GM18499 (cell line): ENCODE results near the gene FKBP5.
"Not testable (repeated sequence)": the region's sequence is repeated elsewhere in the genome, so short reads cannot be mapped to it uniquely, and the experiment has no call there.

ENCODE experiments used
- ATAC-seq: cut with Tn5 transposase; IDR thresholded peaks from one replicate; pipeline ENCODE4 v1.9.1; 2021; ENCODE audit warnings: moderate number of reproducible peaks; ENCODE audit not compliant: insufficient read depth, unreplicated experiment

The FKBP5 gene

DNA sequence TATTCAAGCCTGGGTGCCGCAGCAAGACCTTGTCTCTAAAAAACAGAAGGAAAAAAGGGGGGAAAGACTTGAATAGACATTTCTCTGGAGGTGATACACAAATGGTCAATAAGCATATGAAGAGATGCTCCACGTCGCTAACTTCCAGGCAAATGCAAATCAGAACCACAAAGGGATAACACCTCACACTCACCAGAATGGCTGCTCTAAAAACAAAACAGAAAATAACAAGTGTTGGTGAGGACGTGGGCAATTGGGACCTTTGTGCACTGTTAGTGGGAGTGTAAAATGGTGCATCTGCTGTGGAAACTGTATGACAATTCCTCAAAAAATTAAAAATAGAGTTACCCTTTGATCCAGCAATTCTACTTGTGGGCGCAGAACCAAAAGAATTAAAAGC is 127.6 kb downstream of the FKBP5 start:
- no peak for ATAC-seq

DNA sequence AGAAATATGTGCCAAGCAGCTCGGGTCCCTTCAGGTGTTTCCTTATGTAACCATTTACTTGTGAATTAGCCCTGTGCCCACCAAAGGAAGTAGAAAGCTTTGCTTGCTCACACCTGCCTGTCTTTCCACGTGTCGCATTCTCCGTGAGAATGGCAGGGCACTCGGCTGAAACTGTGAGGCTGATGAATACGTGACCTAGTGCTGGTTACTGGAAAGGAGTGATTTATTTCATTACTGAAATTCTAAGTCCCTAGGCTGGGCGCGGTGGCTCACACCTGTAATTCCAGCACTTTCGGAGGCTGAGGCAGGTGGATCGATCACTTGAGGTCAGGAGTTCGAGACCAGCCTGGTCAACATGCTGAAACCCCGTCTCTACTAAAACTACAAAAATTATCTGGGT is 130.1 kb downstream of the FKBP5 start:
- no peak for ATAC-seq

DNA sequence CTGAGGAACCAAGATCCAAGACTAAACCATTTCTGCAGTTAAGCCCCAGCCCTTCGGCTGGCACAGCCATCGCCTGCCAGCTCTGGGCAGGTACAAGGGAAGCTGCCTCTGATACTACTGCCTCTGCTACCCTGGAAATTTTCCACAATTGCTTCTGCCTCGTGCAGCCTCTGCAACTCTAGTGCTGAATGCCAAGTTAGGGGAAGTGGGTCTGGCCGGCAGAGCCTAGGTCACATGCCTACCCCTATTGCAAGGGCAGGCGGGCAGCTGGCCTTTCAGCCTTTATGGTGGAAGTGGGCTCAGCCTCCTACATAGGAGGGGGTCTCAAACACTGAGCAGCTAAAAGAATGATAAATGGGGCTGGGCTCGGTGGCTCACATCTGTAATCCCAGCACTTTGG is 131.5 kb downstream of the FKBP5 start:
- no peak for ATAC-seq

DNA sequence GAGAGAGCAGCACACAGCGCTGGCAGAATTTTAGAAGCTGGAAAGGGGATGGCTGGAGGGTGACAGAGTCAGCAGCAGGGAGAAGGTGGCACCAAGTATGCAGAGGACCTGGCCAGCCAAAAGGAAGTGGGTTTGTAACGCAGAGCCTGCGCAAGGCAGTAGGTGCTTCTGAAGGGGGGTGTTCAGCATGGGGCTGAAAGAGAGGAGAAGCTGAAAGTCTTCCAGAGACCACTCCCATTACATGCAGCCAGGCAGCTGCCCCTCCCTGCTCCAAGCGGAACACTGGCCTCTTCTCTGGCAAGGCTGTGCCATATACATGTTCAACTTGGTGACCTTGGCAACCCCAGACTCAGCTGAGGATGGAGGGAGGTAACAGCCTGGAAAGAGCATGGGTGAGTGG is 133.9 kb downstream of the FKBP5 start:
- no peak for ATAC-seq

DNA sequence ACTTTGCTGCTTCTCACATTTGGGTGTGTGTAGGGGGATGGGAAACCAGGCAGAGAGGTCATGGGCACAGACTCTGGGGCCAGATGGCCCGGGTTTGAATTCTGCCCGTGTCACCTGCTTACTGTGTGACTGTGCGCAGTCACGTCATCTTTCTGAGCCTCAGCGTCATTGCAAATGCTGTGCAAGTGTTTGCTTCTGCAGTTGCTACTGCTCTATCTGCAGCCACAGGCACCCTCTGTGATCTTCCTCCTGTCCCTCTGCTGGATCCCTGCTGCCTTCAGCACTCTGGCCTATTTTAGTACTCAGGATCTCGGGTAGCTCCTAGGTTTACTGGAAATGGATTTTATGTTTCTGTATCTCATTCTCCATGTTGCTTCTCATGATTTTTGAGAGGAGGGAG is 135.4 kb downstream of the FKBP5 start:
- no peak for ATAC-seq

DNA sequence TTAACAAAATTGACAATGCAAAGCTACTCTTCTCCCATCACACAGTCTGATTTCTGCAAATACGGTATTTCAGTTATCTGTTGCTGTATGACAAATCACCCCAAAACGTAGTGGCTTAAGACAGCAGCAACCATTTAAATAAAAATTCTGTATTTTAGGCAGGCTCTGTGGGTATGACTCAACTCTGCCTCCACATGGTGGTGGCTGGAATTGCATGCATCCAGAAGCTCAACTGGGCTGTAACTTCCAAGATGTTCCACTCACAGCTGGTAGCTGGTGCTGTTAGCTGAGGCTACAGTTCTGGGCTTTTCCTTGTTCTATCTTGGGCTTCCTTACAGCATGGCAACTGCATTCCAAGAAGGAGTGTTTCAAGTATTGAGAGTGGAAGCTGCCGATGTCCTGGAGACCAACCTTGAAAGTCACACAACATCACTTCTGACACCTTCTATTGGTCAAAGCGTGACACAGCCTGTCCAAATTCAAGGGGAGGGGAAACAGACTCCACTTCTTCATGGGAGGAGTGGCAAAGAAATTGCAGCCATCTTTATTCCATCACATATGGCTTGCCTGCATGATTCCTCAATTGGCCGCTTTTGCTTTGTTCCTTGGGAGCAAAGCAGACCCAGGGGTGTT is 136.3 kb downstream of the FKBP5 start:
- no peak for ATAC-seq

DNA sequence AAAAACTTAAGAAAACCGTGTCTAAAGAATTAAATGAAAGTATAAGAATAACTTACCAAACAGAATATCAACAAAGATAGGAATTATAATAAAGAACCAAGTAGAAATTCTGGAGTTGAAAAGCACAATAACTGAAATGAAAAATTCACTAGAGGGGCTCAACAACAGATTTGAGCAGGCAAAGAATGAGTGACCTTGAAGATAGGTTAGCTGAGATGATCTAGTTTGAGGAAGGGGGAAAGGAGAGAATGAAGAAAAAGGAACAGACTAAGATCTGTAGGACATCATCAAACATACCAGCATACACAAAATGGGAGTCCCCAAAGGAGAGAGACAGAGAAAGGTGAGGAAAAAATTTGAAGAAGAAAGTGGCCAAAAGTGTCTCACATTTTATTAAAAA is 138.3 kb downstream of the FKBP5 start:
- no peak for ATAC-seq

DNA sequence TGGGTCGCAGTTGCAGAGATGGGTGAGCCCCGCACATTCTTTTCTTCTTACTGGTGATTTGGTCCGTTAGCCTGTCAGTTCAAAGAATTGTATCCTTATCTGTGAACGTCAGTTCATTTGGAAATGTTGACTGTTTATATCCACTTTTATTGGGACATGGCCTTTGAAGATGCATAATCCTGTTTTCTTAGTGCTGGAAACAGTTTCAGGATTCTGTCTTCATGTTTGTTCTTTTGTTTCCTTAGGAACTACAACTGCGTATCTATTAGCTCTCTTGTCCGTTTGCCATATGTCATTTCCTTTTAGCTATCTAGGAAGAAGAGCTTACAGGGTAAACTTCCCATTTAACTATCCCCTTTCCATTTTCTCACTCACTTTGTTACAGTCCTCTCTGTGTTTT is 141.0 kb downstream of the FKBP5 start:
- ATAC-seq, result no peak

DNA sequence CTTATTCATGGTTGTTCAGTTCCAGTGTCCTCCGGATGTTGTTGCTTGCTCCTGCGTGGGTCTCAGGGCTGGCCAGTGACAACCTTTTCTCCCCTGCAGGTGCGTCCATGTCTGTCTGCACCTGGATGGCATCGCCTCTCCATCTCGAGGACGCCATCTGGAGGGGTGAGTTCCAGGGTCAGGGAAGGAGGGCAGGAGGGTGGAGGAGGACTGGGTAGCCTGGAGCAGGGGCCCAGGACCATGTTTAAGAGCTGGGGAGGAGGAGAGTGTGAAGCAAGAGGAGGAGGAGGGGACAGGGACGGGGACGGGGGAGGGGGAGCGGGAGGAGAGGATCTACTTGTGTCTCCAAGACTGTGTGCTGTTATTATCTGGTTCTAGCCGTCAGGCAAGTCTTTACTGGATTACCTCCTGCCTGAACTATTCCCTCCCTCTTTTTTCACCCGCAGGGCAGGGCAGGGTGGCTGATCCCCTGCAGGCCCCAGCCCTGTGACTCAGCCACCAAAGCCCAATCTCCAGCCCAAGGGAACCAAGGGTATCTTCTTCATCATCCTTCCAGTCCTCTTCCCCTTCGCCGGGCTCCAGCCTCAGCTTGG is 143.8 kb downstream of the FKBP5 start:
- ATAC-seq, result no peak

DNA sequence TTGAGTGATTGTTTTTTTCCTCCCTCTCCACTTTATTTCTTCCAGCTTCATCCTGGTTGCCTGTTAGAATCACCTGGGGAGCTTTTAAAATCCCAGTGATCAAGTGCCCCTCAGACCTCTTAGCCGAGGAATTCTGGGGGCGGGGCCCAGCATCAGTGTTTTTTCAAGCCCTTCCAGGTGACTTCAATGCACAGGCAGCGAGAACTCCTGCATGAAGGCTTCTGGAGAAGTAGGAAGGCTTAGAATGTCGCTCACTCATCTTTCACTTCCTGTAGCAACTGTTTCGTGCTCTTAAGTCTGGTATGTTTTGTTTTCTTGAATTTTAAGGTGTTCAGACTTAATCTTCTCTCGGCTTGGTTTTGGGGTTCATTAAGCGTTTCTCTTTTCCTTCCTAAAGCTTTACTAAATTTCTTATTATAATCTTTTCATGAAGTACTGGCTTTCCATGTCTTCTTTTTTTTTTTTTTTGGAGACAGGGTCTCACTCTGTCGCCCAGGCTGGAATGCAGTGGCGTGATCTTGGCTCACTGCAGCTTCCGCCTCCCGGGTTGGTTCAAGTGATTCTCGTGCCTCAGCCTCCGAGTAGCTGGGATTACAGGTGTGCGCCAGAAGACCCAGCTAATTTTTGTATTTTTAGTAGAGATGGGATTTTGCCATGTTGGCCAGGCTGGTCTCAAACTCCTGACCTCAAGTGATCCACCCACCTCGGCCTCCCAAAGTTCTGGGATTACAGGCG is 145.1 kb downstream of the FKBP5 start:
- no peak for ATAC-seq

DNA sequence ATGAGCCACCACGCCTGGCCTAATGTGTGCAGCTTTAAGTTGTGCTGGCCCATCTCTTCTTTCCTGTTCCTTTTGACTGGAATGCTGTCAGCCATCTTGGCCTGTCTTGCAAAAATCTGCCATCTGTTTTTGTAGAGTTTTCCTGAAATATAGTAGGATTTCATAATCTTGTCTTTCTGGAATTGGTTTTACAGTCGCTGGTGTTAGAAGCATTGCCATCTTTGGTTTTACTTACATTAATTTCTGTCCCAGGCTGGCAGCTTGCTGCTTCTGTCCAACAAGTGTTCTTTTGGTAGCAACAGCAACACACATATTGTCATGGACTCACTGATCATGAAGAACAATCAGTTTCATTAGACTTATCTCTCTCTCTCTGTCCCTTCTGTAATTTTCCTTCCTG is 146.9 kb downstream of the FKBP5 start:
- ATAC-seq, result no peak

DNA sequence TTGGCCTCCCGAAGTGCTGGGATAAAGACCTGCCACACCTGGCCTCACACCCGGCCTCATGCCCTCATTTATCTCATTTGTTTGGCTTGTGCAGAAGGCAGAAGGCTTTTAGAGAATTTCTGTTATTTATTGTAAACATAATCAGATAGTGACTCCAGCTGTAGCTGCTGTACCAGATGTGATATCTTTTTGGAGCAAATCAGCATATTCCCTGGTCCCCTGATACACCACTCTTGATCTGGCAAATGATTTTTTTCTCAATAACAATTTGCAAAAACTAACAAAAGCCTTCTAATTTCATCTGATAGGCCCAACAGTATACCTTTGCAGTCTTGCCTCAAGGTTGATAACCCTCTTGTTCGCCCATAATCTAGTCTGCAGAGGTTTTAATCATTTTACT is 149.5 kb downstream of the FKBP5 start:
- no peak for ATAC-seq

DNA sequence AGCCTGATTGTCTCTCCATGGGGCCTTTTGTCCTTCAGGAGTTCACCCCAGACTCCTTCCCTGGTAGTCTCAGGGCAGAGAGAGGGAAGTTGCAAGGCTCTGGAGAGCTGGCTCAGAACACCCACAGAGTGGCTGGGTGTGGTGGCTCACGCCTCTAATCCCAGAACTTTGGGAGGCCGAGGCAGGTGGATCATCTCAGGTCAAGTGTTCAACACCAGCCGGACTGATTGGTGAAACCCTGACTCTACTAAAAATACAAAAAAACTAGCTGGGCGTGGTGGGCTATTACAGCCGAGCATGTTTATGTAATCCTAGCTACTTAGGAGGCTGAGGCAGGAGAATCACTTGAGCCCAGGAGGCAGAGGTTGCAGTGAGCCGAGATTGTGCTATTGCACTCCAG is 152.9 kb downstream of the FKBP5 start:
- ATAC-seq, result not testable (repeated sequence)

DNA sequence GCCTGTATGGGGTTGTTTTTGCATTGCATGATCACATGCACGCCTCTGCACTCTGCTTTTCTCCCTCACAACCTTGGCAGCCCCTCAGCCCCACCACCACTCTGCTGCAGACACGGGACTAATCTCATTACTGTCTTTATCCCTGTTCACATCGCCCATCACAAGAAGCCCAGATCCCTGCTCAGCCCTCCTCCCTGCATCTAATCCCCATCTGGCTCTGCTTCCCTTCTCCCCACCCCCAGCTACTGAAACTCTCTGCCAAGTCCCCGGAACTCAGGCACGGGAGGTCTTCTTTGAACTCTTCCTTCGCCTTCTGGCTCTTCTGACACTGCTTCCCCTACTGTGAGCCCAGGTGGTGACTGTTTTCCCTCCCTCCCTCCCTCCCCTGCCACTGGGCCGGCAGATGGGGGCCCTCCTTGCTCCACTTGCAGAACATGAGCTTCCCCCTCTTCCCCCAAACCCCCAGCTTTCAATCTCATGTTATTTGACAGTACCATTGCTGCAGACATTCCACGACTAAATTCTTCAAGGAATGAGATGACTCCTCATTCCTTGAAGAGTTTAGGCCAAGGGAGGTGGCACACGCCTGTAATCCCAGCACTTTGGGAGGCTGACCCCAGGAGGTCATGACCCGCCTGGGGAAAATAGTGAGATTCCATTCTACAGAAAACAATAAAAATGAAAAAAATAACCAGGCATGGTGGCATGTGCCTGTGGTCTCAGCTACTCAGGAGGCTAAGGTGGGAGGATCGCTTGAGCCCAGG is 154.1 kb downstream of the FKBP5 start:
- ATAC-seq, result no peak

DNA sequence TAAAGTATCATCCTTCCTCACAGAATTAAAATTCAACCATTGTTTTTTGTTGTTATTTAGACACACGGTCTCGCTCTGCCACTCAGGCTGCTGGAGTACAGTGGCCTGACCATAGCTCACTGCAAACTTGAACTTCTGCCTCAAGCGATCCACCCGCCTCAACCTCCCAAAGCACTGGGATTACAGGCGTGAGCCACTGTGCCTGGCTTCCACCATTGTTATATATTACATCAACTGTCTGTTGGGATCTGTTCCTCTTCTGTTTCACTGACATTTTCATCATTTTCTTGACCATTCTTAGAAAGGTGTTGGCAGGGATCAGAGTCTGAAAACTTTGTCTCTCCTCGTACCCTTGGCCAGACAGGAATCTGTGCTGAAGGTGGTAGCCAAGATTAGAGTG is 154.7 kb downstream of the FKBP5 start:
- ATAC-seq, result no peak

DNA sequence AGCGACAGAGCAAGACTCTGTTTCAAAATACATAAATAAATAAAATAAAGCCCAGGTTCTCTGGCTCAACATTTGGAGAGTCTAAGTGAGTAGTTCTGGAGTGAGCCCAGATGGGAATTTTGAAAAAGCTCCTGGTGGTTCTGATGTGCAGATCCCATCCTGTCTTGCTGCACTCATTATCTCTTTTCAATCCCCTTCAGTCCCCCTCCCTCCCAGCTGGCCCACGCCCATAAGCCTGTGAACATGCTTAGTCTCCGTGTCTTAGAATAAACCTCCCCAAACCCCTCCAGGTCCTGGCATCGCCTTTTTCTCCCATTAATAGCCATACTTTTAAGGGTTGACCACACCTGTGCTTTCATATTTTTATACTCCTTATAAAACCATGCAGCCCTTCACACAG is 156.6 kb downstream of the FKBP5 start:
- ATAC-seq, result no peak

DNA sequence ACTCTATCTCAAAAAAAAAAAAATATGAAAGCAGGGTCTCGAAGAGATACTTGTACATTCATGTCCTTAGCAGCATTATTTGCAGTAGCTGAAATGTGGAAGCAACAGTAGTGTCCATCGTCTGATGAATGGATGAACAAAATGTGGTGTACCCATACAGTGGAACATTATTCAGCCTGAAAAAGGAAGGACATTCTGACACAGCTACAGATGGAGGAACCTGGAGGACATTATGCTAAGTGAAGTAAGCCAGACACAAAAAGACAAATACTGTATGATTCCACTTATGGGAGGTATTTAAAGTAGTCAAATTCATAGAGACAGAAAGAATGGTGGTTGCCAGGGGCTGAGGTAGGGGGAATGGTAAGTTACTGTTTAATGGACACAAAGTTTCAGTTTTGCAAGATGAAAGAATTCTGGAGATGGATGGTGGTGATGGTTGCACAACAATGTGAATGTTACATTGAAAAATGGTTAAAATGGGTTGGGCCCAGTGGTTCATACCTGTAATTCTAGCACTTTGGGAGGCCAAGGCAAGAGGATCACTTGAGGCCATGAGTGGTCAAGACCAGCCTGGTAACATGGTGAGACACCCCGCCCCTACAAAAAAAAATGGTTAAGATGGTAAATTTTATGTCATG is 164.2 kb downstream of the FKBP5 start:
- no peak for ATAC-seq
